A549 (cell line): ENCODE measurements around the gene ZNF618.

Experiments used
- CEBPB ChIP-seq, 2 experiments: fragments of >200 bp in 1 of 2; sonication (Bioruptor Twin) in 1 of 2; formaldehyde crosslinking in 1 of 2; IDR thresholded peaks; 2 replicates each; pipeline ENCODE4 v1.6.1; 2012 to 2016
- CTCF ChIP-seq: fragments of >200 bp; sonication (Bioruptor Twin); formaldehyde crosslinking; IDR thresholded peaks from 3 replicates; pipeline ENCODE4 v1.5.1; 2016
- EHMT2 ChIP-seq: fragments of 200-600 bp; sonication (generic); IDR thresholded peaks from 2 replicates; pipeline ENCODE4 v1.6.1; 2016; ENCODE audit warnings: antibody characterized with exemption, low read depth, mild to moderate bottlenecking, moderate library complexity
- FOSL2 ChIP-seq, 2 experiments: fragments of 450-650 bp in 1 of 2; fragments of >200 bp in 1 of 2; sonication (Bioruptor Twin) in 1 of 2; formaldehyde crosslinking; IDR thresholded peaks; 2 replicates each; pipeline versions ENCODE4 v1.5.0 to v1.6.1; 2016 to 2020; ENCODE audit warnings: mild to moderate bottlenecking in 1 of 2, moderate library complexity in 1 of 2
- HDAC2 ChIP-seq: fragments of 200-600 bp; sonication (generic); IDR thresholded peaks from 2 replicates; pipeline ENCODE4 v1.6.1; 2016
- HOXA7 ChIP-seq: fragments of 250-450 bp; sonication (Bioruptor Pico); IDR thresholded peaks from 2 replicates; pipeline ENCODE4 v1.5.0; 2020; ENCODE audit warnings: mild to moderate bottlenecking, moderate library complexity
- MYC ChIP-seq: IDR thresholded peaks from 2 replicates; pipeline ENCODE4 v1.6.1; 2012; ENCODE audit warnings: mild to moderate bottlenecking, inconsistent platforms, low read length, improper control_type of control experiment, borderline replicate concordance
- PHF8 ChIP-seq: fragments of 200-600 bp; sonication (generic); IDR thresholded peaks from 2 replicates; pipeline ENCODE4 v1.6.1; 2016; ENCODE audit warnings: low read depth, mild to moderate bottlenecking, antibody characterized with exemption, moderate library complexity, borderline replicate concordance
- POLR2A ChIP-seq: IDR thresholded peaks from 2 replicates; pipeline ENCODE4 v1.6.1; 2012; ENCODE audit warnings: mild to moderate bottlenecking, low read length
- REST ChIP-seq: fragments of 200-600 bp; sonication (generic); IDR thresholded peaks from 2 replicates; pipeline ENCODE4 v1.6.1; 2016; ENCODE audit warnings: antibody characterized with exemption, mild to moderate bottlenecking, moderate library complexity
- SREBF2 ChIP-seq: fragments of 450-650 bp; IDR thresholded peaks from 2 replicates; pipeline ENCODE4 v1.6.1; 2014; ENCODE audit warnings: mild to moderate bottlenecking, moderate library complexity
- ZFP36 ChIP-seq: fragments of 450-650 bp; IDR thresholded peaks from 2 replicates; pipeline ENCODE4 v1.6.1; 2014; ENCODE audit warnings: borderline replicate concordance; ENCODE audit not compliant: partially characterized antibody

DNA sequence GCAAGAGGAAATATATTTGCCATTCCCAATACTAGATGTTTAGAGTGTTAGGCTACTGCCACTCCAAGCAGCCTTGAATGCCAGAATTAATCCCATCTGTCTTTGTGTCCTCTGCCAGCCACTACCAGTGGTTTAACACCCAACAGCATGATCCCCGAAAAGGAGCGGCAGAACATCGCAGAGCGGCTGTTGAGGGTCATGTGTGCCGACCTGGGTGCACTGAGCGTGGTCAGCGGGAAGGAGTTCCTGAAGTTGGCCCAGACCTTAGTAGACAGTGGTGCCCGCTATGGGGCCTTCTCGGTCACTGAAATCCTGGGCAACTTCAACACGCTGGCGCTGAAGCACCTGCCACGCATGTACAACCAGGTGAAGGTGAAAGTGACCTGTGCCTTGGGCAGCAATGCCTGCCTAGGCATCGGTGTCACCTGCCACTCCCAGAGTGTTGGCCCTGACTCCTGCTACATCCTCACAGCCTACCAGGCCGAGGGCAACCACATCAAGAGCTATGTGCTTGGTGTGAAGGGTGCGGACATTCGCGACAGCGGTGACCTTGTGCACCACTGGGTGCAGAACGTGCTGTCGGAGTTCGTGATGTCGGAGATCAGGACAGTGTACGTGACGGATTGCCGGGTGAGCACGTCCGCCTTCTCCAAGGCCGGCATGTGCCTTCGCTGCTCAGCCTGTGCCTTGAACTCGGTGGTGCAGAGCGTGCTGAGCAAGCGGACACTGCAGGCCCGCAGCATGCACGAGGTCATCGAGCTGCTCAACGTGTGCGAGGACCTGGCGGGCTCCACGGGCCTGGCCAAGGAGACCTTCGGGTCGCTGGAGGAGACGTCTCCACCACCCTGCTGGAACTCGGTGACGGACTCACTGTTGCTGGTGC, 172.7 kb downstream of the ZNF618 start:
- TF ChIP-seq POLR2A (no peak), CTCF (no peak), HDAC2 (no peak), PHF8 (no peak), HOXA7 (CRISPR knock-in tag) (no peak), FOSL2 (IDR thresholded peaks at IDR 0.05) (no peak), FOSL2 (CRISPR knock-in tag; IDR thresholded peaks at IDR 0.05) (no peak), CEBPB (IDR thresholded peaks at IDR 0.05) (no peak), REST (no peak), ZFP36 (no peak), EHMT2 (no peak), SREBF2 (no peak), MYC (no peak)
